HEK293T (cell line): ENCODE data around the gene NBEA.

ENCODE experiments used
- ARNT ChIP-seq: fragments of 450-650 bp; IDR thresholded peaks from 2 replicates; pipeline ENCODE4 v1.6.1; 2017; ENCODE audit warnings: mild to moderate bottlenecking
- ELF4 ChIP-seq: fragments of 450-650 bp; IDR thresholded peaks from 2 replicates; pipeline ENCODE4 v1.6.1; 2017; ENCODE audit warnings: antibody characterized with exemption
- FOXM1 ChIP-seq: fragments of 450-650 bp; IDR thresholded peaks from 2 replicates; pipeline ENCODE4 v1.6.1; 2017; ENCODE audit warnings: mild to moderate bottlenecking, borderline replicate concordance
- HDGF ChIP-seq: fragments of 450-650 bp; IDR thresholded peaks from 2 replicates; pipeline ENCODE4 v1.6.1; 2017; ENCODE audit warnings: antibody characterized with exemption, borderline replicate concordance
- LEF1 ChIP-seq: fragments of 450-650 bp; IDR thresholded peaks from 2 replicates; pipeline ENCODE4 v1.6.1; 2017; ENCODE audit warnings: mild to moderate bottlenecking, borderline replicate concordance
- NFRKB ChIP-seq: fragments of 450-650 bp; IDR thresholded peaks from 2 replicates; pipeline ENCODE4 v1.6.1; 2016; ENCODE audit warnings: mild to moderate bottlenecking, moderate library complexity
- PKNOX1 ChIP-seq: fragments of 450-650 bp; IDR thresholded peaks from 2 replicates; pipeline ENCODE4 v1.6.1; 2016
- TARDBP ChIP-seq: fragments of 450-650 bp; IDR thresholded peaks from 2 replicates; pipeline ENCODE4 v1.6.1; 2016

DNA sequence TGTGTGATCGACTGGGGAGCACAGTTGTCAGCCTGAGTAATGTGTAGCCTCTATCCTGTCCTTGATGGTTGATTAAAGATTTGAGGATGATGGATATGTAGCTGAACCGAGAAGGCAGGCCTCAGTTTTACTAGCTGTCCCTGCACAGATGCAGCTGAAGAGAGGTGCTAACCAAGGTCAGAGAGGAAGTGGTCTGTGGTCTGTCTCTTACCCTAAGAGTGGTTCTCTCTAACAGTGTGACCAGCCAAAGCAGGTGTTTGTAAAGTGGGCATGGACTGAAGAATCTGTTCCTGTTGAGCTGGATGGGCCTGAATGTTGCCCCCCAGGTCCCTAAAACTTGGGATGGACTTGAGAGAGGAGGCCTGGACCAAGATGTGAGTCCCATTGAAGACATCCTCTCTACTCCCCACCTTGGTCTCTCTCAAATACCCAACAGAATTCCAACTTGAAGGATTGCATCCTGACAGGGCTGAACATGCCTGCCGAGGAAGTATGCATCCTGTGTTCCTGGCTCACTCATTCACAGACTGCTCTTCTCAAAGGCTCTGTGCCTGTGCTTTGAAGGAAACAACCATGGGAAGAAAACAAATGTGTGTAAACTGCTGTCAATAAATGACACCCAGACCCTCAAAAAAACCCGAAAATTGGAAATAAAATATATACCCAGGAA, 310.6 kb downstream of the NBEA start:
- TF ChIP-seq ELF4 (no peak), LEF1 (no peak), HDGF (no peak), FOXM1 (no peak), ARNT (no peak), NFRKB (no peak), PKNOX1 (no peak), TARDBP (no peak)
